ENCODE data around the gene COL5A1.
"Not testable (repeated sequence)": the region's sequence is repeated elsewhere in the genome, so short reads cannot be mapped to it uniquely, and the experiment has no call there.

Gene COL5A1

DNA sequence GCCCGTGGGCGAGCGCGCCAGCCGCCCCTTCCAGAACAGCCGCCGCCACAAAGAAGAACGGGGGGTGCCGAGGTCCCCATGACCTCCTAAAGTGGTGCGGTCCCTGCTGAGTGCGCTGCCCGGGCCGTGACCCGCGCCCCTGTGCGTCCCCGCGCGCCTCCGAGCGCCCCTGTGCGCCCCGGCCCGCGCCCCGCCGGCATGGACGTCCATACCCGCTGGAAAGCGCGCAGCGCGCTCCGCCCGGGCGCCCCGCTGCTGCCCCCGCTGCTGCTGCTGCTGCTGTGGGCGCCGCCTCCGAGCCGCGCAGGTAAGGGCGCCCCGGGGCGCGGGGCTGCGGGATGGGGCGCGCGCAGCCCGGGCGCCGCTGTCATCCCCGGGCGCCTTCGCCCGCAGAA lies 384 bp downstream of the COL5A1 start:
- no peak for DNase-seq

DNA sequence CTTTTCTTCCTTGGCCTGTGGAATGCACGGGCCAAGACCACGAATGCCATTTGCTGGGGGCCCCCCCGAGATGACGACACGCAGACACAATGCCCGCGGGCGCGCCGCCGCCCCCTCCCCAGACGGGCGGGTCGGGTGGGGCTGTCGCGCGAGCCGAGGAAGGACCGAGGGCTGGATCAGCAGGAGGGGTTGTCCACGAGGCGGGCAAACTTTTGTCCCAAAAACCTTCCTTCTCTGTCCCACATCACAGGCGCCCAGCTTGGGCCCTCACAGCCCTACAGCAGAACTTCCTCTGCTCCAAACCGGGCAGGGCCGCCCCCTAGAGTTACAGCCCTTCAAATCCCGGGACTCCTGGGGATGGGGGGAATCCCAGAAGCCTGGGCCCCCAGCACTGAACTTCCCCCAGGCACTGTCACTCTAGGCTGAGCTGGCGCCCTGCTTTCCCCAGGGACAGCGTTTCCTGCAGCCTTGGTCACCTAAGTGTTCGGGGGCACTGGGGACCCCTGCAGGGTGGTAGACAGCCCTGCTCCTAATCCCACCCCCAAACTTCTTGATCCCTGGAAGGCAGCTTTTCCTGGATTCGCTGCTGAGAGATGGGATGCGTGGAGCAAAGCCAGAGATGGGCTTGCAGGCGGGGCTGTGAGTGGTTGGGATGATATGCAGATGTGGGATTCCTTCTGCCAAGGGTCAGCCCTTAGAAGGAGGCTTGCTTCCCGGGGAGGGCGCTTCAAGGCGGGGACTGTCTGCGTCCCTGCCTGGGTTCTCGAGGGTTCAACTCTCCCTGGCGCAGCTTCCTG lies 980 bp downstream of the COL5A1 start:
- no peak for DNase-seq

DNA sequence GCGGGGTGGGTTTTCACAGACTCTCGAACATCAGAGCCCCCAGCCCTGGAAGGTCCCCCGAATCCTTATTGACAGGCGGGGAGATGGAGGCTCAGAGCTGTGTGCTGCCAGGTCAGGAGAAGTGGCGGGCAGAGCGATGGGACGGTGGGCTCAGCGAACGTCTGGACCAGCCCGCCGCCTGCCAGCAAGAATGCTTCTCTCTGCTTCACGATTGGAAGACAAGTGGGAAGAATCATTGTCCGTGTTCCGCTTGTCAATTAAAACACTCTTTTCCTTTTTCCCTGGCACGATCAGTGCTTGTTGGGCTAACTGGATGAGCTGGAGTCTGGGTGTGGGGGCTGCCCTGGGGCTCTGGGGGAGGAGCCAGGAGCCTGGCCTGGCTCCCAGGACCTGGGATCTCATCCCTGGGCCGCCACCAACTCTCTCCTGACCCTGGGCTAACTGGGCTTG lies 1.6 kb downstream of the COL5A1 start:
- DNase-seq, result no peak

DNA sequence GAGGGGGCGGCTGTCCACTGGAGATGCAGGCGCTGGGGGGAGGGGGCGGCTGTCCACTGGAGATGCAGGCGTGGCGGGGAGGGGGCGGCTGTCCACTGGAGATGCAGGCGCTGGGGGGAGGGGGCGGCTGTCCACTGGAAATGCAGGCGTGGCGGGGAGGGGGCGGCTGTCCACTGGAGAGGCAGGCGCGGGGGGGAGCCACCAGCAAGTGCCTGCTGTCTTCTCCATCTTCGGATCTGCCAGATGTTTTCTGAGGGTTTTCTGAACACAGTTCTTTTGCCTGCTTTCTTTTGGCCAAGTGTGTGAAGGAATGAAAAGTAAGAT lies 2.8 kb downstream of the COL5A1 start:
- not testable (repeated sequence) for DNase-seq

DNA sequence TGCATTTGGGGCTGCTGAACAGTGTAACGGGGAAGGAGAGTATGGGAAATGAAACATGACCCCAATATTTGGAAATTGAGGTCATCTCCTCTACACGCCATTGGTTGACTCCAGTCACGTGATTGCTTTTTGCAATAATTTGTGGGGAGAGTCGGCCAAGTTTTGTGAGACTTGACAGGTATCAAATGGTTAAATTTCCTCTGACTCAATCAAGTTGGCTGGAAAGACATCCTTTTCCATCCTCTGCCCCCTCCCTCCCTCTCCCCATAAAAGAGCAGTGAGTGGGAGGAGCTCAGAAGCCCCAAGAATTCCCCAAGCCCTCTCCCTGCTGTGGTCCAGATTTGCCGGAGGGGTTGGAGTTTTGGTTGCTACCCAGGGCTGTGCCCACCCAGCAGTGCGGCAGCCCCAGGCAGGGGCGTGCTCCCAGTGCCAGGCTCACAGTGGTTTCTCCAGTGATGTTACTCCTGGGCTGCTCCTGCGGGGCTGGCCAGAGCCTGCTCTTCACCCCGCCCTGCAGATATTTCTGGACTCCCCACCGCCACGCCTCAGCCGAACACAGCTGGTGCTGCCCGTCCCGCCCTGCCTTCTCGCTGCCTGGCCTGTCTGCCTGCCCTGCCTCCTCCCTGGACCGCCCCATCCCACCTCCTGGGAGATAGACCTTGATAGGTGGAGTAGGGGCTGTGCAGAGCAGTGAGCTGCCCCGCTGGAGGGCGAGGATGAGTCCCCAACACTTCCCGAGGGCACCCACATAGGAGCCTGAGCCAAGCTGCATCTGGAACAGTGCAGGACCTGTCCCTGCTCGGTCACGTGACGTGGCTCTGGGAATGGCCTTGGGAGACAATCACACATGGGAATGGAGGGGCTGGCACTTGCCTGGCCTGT lies 3.4 kb downstream of the COL5A1 start:
- DNase-seq, result no peak

DNA sequence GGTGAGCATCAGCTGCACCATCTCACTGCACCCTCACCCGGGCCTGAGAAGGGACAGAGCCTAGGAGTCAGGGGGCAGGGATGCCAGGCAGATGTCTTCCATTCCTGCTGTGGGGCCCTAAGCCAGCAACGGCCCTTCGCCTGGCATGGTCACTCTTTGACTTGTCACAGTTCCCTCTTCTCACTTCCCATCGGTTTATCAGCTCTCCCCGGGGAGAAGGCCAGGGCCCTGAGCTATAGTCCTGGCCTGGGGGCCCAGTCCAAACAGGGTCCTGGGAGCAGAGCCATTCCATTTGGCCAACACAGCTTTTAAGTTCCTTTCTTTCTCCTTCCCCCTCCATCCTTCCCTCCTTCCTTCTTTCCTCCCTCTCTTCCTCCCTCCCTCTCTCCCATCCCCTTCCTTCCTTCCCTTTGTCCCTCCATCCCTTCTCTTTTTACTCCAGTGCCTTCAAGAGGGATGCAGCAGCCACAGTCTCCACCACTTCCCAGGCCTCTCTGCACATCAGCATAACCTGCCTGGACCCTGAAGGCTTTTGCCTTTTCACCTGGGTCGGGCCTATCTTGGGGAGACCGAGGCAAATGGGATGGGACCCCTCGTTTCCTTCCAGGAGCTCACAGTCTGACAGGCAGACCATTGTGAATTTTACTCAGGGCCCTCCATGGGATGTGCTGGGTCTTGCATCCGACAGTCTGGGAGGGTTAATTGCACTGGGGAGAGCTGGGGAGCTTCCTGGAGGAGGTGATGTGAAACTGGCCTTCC lies 4.2 kb downstream of the COL5A1 start:
- no peak for DNase-seq

DNA sequence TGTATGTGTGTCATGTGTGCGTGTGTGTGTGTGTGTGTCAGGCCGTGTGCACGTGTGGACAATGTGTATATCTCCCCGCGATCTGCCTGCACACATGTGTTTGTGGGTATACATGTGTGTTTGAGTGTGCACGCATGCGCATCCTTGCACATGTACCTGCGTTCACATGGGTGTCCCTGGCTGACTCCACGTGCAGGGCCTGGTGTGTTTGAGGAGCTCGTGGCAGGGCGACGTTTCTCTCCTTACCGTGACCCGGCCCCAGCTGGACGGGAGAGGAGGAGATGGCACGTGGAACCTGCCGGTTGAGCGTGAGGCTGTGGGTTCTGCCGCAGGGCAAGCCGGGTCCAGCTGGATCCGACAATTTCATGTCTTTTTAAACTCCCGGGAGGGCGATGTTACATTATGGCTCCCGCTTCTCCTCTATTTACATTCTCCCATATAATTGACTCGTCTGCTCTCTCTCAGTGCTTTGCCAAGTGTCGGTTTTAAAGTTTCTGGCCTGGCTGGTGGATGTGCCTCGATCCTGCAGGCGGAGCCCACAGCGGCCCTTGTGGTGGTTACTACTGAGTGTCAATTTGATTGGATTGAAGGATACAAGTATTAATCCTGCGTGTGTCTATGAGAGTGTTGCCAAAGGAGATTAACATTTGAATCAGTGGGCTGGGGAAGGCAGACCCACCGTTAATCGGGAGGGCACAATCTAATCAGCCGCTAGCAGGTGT lies 5.9 kb downstream of the COL5A1 start:
- DNase-seq, result no peak

DNA sequence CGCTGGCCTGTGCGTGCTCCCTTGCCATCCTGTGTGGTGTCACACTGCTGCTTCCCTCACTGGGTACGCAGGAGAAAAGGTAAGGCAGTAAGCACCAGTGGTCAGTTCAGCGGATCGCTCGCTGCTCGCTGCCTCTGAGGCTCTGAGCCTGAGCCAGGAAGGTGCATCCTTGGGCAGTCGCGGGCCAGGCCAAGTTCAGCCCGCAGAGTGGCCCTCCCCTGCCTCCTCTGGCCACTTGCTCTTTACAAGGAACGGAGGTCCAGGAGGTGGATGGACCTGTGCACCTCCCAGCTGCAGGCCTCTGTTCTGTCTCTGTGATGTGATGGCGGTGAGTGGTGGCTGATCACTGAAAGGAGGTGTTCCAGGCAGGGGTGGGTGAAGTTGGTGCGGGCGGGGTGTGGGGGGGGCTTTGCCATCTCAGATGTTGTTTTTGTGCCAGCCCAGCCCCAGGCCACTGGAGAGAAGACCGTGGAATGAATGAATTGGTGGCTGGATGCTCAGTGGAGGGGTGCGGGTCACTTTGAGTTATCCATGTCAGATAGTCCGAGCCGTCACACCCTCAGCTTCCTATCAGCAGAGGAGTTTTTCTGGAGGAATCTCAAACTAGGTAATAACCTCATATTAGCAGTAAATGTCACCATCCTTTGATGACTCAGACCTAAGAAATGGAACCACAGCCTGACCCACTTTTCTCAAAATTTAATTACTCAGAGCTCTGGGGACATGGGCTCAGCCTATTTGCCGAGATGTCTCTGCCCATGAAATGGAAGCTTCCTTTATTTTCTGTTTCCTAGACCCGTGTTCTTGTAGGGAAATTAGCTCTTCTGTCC lies 7.3 kb downstream of the COL5A1 start:
- DNase-seq, result no peak

DNA sequence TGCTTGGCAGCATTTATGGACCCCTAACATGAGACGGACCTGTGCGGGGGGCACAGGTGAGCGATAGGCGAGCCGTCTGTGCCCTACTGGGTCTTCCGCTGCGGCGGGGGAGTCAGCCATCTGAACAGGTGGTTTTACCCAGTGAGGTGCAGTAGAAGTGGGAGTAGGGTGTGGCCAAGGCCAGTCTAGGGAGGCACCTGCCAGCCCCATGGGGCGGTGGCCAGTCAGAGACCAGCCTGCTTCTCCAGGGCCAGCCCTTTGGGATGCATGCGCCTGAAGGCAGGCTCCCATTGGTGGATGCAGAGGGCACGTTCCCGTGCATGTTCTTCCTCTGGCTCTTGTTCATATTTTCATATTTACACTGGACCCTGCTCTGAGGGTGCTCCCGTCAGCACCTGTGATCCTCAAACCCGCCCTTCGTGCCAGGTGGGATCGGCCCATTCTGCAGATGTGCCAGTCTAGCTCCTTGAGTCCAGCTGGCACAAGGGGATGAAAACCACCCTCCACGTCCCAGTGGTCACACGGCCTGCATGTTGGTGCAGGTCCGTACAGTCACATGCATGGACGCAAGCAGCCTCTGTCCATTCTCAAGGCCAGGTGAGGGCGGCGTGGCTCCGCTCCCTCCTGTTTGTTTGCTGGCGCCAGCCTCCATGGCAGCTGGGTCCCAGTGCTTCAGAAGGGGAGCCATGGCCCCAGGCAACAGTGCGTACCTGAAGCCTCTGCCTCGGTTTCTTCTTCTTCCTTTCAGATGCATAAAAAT lies 9.0 kb downstream of the COL5A1 start:
- no peak for DNase-seq

DNA sequence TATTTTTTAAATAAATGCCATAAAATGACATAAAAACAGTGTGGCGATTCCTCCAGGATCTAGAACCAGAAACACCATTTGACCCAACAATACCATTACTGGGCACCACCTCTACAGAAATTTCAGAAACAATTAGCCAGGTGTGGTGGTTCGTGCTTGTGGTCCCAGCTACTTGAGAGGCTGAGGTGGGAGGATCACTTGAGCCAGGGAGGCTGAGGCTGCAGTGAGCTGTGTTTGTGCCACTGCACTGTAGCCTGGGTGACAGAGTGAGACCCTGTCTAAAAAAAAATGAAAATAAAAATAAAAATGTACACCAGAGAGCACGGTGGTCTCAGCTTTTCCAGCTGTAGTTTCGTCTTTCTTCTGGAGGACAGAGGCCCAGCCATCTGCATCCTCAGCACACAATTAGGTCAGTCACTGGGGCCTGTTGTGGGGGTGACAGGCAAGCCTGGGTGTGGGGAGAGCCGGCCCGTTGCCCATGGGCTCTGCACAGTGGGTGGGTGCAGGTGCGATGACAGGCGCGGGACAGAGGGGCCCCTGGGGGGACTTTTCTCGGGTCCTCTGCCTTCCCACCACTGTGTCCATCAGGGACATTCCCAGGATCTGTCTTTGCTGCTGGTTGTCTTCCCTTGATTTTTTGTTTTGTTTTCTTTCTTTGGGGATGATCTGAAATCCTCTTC lies 9.8 kb downstream of the COL5A1 start:
- no peak for DNase-seq

DNA sequence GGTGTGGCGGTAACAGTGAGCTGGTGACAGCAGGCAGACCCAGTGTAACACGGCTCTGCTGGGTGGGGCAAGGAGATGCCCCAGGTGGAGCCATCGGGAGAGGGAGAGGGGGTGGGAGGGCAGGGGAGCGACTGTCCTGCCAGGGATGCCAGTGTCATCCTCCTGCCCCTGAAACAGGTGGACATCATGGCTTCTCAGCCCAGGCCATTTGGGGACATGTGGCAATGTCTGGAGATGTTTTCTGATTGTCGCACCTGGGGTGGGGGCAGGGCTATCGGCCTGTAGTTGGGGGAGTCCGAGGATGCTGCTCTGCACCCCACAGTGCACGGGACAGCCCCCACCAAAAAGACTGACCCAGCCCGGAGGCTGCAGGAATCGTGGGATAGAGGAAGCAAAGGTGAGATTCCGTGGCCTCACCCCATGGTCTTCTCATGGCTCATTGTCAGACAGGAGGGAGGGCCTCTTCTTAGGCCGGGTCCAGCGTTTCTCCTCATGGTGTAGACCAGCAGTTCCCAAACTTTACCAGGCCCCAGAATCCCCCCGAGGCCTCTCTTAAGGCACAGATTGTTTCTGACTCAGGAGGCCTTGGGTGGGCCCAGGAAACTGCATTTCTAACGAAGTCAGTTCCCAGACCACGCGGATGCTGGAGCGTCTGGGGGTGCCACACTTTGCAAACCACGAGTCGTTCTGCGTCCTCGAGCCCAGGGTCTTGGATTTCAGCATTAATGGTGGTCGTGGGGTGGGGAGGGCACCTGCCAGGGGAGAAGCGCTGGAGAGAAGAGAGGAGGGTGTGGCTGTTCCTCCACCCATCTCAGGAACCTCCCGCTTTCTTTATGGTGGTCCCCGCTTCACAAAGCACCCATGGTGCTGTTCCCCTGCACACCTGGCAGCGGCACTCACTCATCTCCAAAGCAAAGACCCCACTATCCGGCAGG lies 11.0 kb downstream of the COL5A1 start:
- DNase-seq, result no peak

DNA sequence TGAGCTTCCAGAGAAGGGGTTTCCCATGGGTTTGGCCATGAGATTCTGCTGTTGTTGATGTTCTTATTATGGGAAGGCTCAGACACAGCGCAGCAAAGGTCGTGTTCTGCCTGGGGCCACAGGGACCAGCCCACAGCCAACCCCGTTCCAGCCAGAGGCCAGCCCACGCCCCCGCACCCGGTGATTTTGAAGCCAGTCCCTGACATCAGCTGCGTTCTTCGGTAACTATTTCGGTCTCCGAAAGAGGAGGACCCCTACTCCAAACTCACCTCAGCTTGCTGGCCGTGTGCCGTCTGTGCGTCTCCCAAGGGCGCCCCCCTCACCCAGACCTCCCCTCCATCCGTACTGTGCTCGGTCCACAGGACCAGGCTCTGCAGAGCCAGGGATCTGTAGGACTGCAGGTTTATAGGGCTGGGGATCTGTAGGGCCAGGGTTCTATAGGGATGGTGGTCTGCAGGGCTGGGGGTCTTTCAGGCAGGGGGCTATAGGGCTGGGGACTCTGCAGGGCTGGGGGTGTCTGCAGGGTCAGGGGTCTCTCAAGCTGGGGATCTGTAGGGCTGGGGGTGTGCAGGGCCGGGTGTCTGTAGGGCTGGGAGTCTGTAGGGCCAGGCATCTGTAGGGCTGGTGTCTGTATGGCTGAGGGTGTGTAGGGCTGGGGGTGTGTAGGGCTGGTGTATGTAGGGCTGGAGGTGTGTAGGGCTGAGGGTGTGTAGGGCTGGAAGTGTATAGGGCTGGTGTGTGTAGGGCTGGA lies 11.8 kb downstream of the COL5A1 start:
- DNase-seq, result no peak

DNA sequence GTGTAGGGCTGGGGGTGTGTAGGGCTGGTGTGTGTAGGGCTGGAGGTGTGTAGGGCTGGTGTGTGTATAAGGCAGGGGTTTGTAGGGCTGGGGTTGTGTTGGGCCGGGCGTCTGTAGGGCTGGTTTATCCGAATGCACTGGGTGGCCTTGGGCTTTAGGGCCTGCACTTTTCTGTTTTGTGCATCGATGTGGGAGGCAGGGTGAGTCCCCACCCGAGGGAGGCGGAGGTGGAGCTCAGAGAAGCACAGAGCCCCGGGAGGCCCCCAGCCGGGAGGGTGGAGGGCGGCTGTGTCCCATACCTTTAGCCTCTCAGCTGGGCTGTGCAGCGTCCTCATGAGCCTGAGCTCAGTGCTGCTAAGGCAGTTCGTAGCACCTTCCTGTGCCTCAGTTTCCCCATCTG lies 13.5 kb downstream of the COL5A1 start:
- no peak for DNase-seq

DNA sequence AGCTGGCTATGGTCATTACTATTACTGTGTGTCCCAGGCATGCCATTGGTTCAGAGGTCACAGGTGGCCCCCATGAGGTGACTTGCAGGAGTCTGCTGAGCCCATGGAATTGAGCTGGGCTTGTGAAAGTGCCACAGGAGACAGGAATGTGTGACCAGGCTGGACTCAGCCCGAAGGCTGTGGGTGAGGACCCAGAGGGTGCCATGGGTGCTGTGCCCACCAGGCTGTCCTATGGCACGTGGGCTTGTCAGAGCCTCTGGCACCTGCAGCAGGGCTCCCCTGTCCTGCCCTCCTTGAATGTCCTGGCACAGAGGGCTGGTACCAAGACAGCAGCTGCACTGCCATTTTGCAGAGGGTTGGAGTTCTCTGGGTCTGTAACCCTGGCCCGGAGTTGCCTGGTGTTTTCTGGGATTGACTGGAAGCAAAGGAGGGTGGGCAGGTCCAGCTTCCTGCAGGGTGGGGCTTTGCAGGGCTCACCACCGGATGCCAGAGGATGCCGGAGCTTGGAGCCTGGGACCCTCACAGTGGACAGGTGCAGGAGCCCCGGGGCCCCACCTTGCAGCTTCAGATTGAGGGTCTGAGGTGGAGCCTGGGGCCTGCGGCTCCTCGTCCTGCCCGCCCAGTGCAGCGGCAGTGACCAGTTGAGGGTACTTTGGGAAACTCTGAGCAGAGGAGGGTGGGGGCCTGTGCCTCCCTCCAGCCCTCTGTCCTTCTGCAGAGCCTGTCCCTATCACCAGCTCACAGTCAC lies 14.2 kb downstream of the COL5A1 start:
- DNase-seq, result no peak

DNA sequence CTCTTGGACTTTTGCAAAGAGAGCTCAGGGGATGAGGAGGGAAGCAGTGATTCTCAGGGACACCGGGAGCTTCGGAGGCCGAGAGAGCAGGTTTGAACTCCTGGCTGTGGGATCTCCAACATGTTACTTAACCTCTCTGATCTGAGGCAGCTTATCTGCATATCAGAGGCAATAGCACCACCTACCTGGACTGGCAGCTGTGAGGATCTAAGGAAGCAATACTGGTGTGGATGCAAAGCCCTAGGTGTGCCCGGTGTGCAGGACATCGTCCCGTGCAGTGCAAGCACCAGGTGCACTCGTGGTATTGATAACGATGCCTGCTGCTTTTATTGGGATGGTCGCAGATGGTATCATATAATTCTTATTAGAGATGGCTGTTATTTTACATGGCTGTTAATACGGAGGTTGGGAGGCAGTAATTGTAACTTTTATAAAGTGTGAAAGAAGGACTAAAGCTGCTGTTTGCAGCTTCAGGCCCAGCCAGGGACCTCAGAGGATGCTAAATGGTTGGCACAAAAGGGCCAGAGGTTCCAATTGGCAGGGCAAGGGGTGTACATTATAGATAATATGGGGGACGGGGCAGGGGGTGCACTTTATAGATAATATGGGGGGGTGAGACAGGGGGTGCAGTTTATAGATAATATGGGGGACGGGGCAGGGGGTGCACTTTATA lies 14.9 kb downstream of the COL5A1 start:
- no peak for DNase-seq

DNA sequence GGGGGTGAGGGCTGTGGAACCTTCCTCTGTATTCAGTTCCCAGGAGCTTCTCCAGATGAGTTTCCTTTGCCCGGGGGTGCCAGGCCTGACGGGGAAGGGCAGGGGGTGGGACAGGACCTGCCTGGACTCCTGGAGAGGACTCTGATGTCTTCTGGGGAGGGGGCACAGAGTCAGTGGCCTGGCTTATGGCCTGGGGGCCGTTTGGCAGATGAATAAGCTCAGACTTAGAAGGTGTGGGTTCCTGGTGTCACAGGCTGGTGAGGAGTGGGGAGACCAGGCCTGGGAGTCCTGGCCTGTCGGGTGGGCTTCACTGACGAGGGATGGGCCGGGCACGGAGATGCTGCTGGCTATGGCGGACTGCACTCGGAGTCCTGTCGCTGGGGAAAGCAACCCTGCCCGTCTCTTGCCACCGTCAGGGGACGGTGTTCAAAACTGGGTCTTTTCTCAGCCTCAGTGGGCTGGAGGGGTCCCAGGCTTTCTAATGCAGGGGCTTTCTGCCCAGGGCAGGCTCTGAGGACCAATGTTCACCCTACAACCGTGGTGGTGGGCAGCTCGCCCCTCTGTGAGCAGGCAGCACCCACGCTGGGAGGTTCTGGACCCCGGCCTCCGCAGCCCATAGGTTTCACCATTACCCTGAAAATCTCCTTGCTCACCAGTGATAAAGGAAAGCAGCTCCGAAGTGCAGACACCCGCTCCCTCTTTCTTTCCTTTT lies 16.2 kb downstream of the COL5A1 start:
- no peak for DNase-seq
